ENCODE data around the gene GALR3. TPM values are rescaled to one million over a fixed set of nuclear protein-coding genes. Genes with fewer than 3 reads are reported as not detected.
A peak's percentile ranks its signal among the peaks of the same experiment; 100 is the strongest.

The GALR3 gene
- total and polyA plus RNA-seq, 3 experiments from 2014 or later: not detected

DNA sequence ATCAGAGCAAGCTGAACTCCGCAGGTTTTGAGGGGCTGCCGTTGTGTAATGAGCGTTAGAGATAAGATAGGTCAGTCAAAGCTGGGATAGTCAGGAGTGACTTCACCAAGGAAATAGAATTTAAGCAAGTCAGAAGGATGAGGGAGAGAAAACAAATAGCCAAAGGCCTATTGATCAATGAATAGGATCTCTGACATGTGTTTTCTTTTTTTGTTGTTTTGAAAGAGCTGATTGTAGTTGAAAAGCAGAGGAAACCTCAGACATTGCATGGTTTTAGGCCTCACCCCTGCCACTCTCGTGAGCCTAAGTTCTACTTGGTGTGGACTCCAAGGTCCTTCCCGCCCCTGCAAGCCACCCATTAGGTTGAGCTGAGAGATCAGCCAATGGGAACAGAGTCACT lies 29.2 kb downstream of the GALR3 start:
- H3K4me3 Mint-ChIP-seq: peak overlapping the region in 1 of 7 donors; percentile 44
- ChIA-PET CTCF (interaction anchor here (1.2 to 1.7 kb wide), 2 partner anchors 8 to 11 kb away, joined by 5 read pairs; partner anchors contain the start of gene ANKRD54), POLR2A (no interaction called here)
- H3K27ac ChIP-seq (ENCODE audit: low read depth, low read length): no peak overlapping the region
- H3K4me3 ChIP-seq (ENCODE audit: low read length): no peak overlapping the region
- peaks cover 0 to 1% of the 10 kb centered on the region in 2 donors for H3K27me3 Mint-ChIP-seq
- H3K27ac Mint-ChIP-seq: no peak overlapping the region
- H3K9me3 Mint-ChIP-seq: no peaks in the 10 kb centered on the region
- H3K4me1 ChIP-seq (ENCODE audit: insufficient read depth, low read length): peaks cover 36% of the 10 kb centered on the region
- H3K27me3 ChIP-seq (ENCODE audit: insufficient read depth, low read length, poor library complexity, severe bottlenecking): no peaks in the 10 kb centered on the region
- peaks cover 30% of the 10 kb centered on the region for H3K36me3 ChIP-seq (ENCODE audit: insufficient read depth, low read length)
- no peaks in the 10 kb centered on the region for H3K9me3 ChIP-seq (ENCODE audit: low read length)
- H3K4me1 Mint-ChIP-seq: peaks cover 50 to 69% (median 63%) of the 10 kb centered on the region in 3 donors
- peaks cover 8 to 65% (median 10%) of the 10 kb centered on the region in 3 donors for H3K36me3 Mint-ChIP-seq
- DNase-seq: no peak

- Mint-ChIP-seq H3K9me3 (no peaks in the 10 kb centered on the region), H3K4me1 (peaks cover 40 to 53% (median 47%) of the 10 kb centered on the region in 3 donors), H3K27me3 (peaks cover 0 to 1% of the 10 kb centered on the region in 2 donors), H3K36me3 (peaks cover 11 to 72% (median 17%) of the 10 kb centered on the region in 3 donors), H3K4me3 (peak overlapping the region in 1 of 7 donors; percentile 51), H3K27ac (peak overlapping the region in 4 of 8 donors; percentile 0 to 17 (median 8))
- no peaks in the 10 kb centered on the region for H3K9me3 ChIP-seq (ENCODE audit: low read length)
- H3K4me1 ChIP-seq (ENCODE audit: insufficient read depth, low read length): peaks cover 25% of the 10 kb centered on the region
- no peak overlapping the region for H3K27ac ChIP-seq (ENCODE audit: low read depth, low read length)
- CTCF ChIA-PET: interaction anchor here (1.1 to 3.5 kb wide), 3 partner anchors 8 to 37 kb away, joined by 5 to 13 read pairs (median 5); no protein-coding TSS in a partner anchor
- POLR2A ChIA-PET: interaction anchor here (1.1 kb wide), 1 partner anchor 11 kb away, joined by 3 read pairs; the partner anchor contains the start of gene ANKRD54
- H3K27me3 ChIP-seq (ENCODE audit: insufficient read depth, low read length, poor library complexity, severe bottlenecking): no peaks in the 10 kb centered on the region
- no peak overlapping the region for H3K4me3 ChIP-seq (ENCODE audit: low read length)
- H3K36me3 ChIP-seq (ENCODE audit: insufficient read depth, low read length): peaks cover 43% of the 10 kb centered on the region
- DNase-seq: no peak
Observed at GRCh38 chr22:37854946-37855345, 31.8 kb downstream of the GALR3 start.

DNA sequence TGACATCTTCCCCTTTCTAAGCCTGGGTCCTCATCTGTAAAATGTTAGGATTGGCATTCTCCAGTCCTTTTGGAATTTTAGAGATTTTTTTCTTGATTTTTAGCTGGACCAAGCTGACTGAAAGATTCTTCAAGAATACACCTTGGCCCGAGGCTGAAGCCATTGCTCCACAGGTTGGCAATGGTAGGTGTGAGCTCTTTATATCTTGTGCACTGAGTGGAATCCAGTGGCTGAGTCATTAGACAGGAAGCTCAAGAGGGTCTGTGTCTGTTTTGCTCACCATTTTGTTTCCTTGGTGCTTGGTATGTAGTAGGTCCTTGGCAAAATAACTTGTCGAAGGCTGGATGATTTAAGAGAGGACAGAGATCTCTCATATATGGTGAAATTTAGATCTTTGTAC lies 32.3 kb downstream of the GALR3 start:
- peaks cover 0 to 1% of the 10 kb centered on the region in 2 donors for H3K27me3 Mint-ChIP-seq

GRCh38 chr22:37860796-37861421 lies 37.7 kb downstream of the GALR3 start:
- Histone ChIP-seq H3K27ac (ENCODE audit: low read depth, low read length) (no peak overlapping the region), H3K9me3 (ENCODE audit: low read length) (no peaks in the 10 kb centered on the region), H3K36me3 (ENCODE audit: insufficient read depth, low read length) (peaks cover 58% of the 10 kb centered on the region), H3K27me3 (ENCODE audit: insufficient read depth, low read length, poor library complexity, severe bottlenecking) (no peaks in the 10 kb centered on the region), H3K4me3 (ENCODE audit: low read length) (no peak overlapping the region), H3K4me1 (ENCODE audit: insufficient read depth, low read length) (no peaks in the 10 kb centered on the region)
- Mint-ChIP-seq H3K36me3 (peaks cover 7 to 80% (median 28%) of the 10 kb centered on the region in 3 donors), H3K27ac (peak overlapping the region in 1 of 8 donors; percentile 35), H3K9me3 (no peaks in the 10 kb centered on the region), H3K4me3 (peak overlapping the region in 1 of 7 donors; percentile 32), H3K27me3 (peaks cover 0 to 1% of the 10 kb centered on the region in 2 donors), H3K4me1 (peaks cover 7 to 13% (median 11%) of the 10 kb centered on the region in 3 donors)
- ChIA-PET CTCF (interaction anchor here (1.7 to 8.6 kb wide), 2 partner anchors 17 to 44 kb away, joined by 4 to 140 read pairs; partner anchors contain the start of gene ANKRD54), POLR2A (interaction anchor here (0.5 to 1.3 kb wide), 2 partner anchors 17 to 204 kb away, joined by 3 to 6 read pairs; partner anchors contain the start of gene ANKRD54)
- no peak for DNase-seq

More for the DNA sequence above, 32.3 kb downstream of the GALR3 start:
- peaks cover 11 to 77% (median 17%) of the 10 kb centered on the region in 3 donors for H3K36me3 Mint-ChIP-seq
- Histone ChIP-seq H3K36me3 (ENCODE audit: insufficient read depth, low read length) (peaks cover 45% of the 10 kb centered on the region), H3K9me3 (ENCODE audit: low read length) (no peaks in the 10 kb centered on the region), H3K27ac (ENCODE audit: low read depth, low read length) (no peak overlapping the region), H3K4me3 (ENCODE audit: low read length) (no peak overlapping the region), H3K4me1 (ENCODE audit: insufficient read depth, low read length) (peaks cover 20% of the 10 kb centered on the region), H3K27me3 (ENCODE audit: insufficient read depth, low read length, poor library complexity, severe bottlenecking) (no peaks in the 10 kb centered on the region)
- POLR2A ChIA-PET: interaction anchor here (1.1 kb wide), 1 partner anchor 12 kb away, joined by 3 read pairs; the partner anchor contains the start of gene ANKRD54
- H3K9me3 Mint-ChIP-seq: no peaks in the 10 kb centered on the region
- CTCF ChIA-PET: interaction anchor here (1.1 to 3.5 kb wide), 3 partner anchors 8 to 37 kb away, joined by 5 to 13 read pairs (median 5); no protein-coding TSS in a partner anchor
- DNase-seq: no peak
- peaks cover 37 to 50% (median 42%) of the 10 kb centered on the region in 3 donors for H3K4me1 Mint-ChIP-seq
- peak overlapping the region in 1 of 7 donors; percentile 25 for H3K4me3 Mint-ChIP-seq
- peak overlapping the region in 5 of 8 donors; percentile 0 to 55 (median 17) for H3K27ac Mint-ChIP-seq

- peaks cover 7 to 12% (median 7%) of the 10 kb centered on the region in 3 donors for H3K4me1 Mint-ChIP-seq
- no peaks in the 10 kb centered on the region for H3K4me1 ChIP-seq (ENCODE audit: insufficient read depth, low read length)
- H3K27ac ChIP-seq (ENCODE audit: low read depth, low read length): no peak overlapping the region
- POLR2A ChIA-PET: interaction anchor here (0.6 kb wide), 2 partner anchors 44 to 226 kb away, joined by 3 to 4 read pairs; no protein-coding TSS in a partner anchor
- H3K27me3 ChIP-seq (ENCODE audit: insufficient read depth, low read length, poor library complexity, severe bottlenecking): no peaks in the 10 kb centered on the region
- H3K4me3 ChIP-seq (ENCODE audit: low read length): no peak overlapping the region
- no peaks in the 10 kb centered on the region for H3K9me3 ChIP-seq (ENCODE audit: low read length)
- H3K27ac Mint-ChIP-seq: peak overlapping the region in 2 of 8 donors; percentile 1 to 69
- H3K27me3 Mint-ChIP-seq: no peaks in the 10 kb centered on the region
- H3K4me3 Mint-ChIP-seq: no peak overlapping the region
- peaks cover 57% of the 10 kb centered on the region for H3K36me3 ChIP-seq (ENCODE audit: insufficient read depth, low read length)
- DNase-seq: no peak
- CTCF ChIA-PET: interaction anchor here (0.6 to 8.6 kb wide), 32 partner anchors 7 to 237 kb away, joined by 3 to 140 read pairs (median 5); partner anchors contain the start of genes ANKRD54, EIF3L and PDXP
- peaks cover 7 to 80% (median 30%) of the 10 kb centered on the region in 3 donors for H3K36me3 Mint-ChIP-seq
- no peaks in the 10 kb centered on the region for H3K9me3 Mint-ChIP-seq
Observed at GRCh38 chr22:37862570-37863325, 39.6 kb downstream of the GALR3 start.

DNA sequence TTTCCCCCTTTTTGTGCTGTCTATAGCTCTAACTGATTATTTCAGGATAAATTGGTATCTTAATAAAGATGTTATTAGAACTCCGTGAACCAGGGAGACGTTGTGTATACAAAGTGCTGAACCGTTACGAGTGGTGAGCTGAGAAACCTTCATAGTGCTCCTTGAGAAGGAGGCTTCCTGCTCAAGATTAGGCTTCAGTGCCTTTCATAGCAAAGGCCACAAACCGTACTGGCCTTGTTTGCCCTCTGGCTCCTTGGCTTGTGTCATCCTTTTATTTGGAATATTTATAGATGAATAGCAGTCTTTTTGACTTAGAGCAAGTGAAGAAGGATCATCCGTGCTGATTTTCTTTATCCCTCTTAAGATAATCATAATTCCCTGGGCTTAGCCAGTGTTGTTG lies 42.3 kb downstream of the GALR3 start:
- Mint-ChIP-seq H3K4me3 (no peak overlapping the region), H3K27me3 (no peaks in the 10 kb centered on the region), H3K36me3 (peaks cover 4 to 83% (median 25%) of the 10 kb centered on the region in 3 donors), H3K4me1 (peaks cover 3 to 8% (median 7%) of the 10 kb centered on the region in 3 donors), H3K27ac (no peak overlapping the region), H3K9me3 (no peaks in the 10 kb centered on the region)
- no peak overlapping the region for H3K4me3 ChIP-seq (ENCODE audit: low read length)
- no peak for DNase-seq
- peaks cover 53% of the 10 kb centered on the region for H3K36me3 ChIP-seq (ENCODE audit: insufficient read depth, low read length)
- no peaks in the 10 kb centered on the region for H3K4me1 ChIP-seq (ENCODE audit: insufficient read depth, low read length)
- H3K27me3 ChIP-seq (ENCODE audit: insufficient read depth, low read length, poor library complexity, severe bottlenecking): no peaks in the 10 kb centered on the region
- CTCF ChIA-PET: interaction anchor here (1.8 to 8.6 kb wide), 4 partner anchors 10 to 258 kb away, joined by 5 to 140 read pairs (median 9); partner anchors contain the start of gene EIF3L
- H3K27ac ChIP-seq (ENCODE audit: low read depth, low read length): no peak overlapping the region
- POLR2A ChIA-PET: no interaction called here
- no peaks in the 10 kb centered on the region for H3K9me3 ChIP-seq (ENCODE audit: low read length)

GRCh38 chr22:37870273-37870672 lies 47.1 kb downstream of the GALR3 start:
- H3K4me1 ChIP-seq (ENCODE audit: insufficient read depth, low read length): no peaks in the 10 kb centered on the region
- no peak overlapping the region for H3K27ac ChIP-seq (ENCODE audit: low read depth, low read length)
- Mint-ChIP-seq H3K9me3 (no peaks in the 10 kb centered on the region), H3K4me3 (no peak overlapping the region), H3K27ac (no peak overlapping the region), H3K27me3 (no peaks in the 10 kb centered on the region), H3K4me1 (no peaks in the 10 kb centered on the region), H3K36me3 (peaks cover 5 to 81% (median 18%) of the 10 kb centered on the region in 3 donors)
- H3K4me3 ChIP-seq (ENCODE audit: low read length): no peak overlapping the region
- peaks cover 50% of the 10 kb centered on the region for H3K36me3 ChIP-seq (ENCODE audit: insufficient read depth, low read length)
- no peaks in the 10 kb centered on the region for H3K9me3 ChIP-seq (ENCODE audit: low read length)
- ChIA-PET POLR2A (no interaction called here), CTCF (no interaction called here)
- no peaks in the 10 kb centered on the region for H3K27me3 ChIP-seq (ENCODE audit: insufficient read depth, low read length, poor library complexity, severe bottlenecking)
- DNase-seq: no peak

Measured in CD8-positive, alpha-beta memory T cell (primary cell).